ENCODE measurements around the gene ZNF117. TPM values are rescaled to one million over a fixed set of nuclear protein-coding genes. Genes with fewer than 3 reads are reported as not detected.
"Not testable (repeated sequence)": the region's sequence is repeated elsewhere in the genome, so short reads cannot be mapped to it uniquely, and the experiment has no call there.

ZNF117 gene
- total RNA-seq, 1 donor from 2014 or later: 3.1 TPM

DNA sequence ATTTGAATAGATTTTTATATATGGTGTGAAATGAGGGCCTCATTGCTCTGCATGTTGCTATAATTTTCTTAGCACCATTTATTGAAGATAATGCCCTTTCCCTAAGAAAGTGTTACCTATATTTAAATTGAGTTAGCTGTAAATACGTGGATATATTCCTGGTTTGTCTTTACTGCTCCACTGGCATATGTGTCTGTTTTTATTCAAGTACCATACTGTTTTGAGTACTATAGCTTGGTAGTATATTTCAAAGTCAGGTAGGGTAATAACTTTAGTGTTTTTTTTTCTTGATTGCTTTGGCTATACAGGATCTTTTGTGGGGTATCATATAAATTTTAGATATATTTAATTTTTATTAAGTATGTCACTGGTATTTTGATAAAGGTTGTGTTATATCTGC, 56.4 kb downstream of the ZNF117 start:
- Mint-ChIP-seq H3K36me3 (ENCODE audit: low read depth) (peaks cover 10% of the 10 kb centered on the region), H3K4me3 (no peak overlapping the region), H3K27ac (no peak overlapping the region), H3K9me3 (peaks cover 30% of the 10 kb centered on the region), H3K4me1 (ENCODE audit: low read depth) (no peaks in the 10 kb centered on the region), H3K27me3 (ENCODE audit: insufficient read depth) (no peaks in the 10 kb centered on the region)
- intact Hi-C loops (cut with micrococcal nuclease): no loop called here
- no peak for DNase-seq (ENCODE audit: low spot score)

DNA sequence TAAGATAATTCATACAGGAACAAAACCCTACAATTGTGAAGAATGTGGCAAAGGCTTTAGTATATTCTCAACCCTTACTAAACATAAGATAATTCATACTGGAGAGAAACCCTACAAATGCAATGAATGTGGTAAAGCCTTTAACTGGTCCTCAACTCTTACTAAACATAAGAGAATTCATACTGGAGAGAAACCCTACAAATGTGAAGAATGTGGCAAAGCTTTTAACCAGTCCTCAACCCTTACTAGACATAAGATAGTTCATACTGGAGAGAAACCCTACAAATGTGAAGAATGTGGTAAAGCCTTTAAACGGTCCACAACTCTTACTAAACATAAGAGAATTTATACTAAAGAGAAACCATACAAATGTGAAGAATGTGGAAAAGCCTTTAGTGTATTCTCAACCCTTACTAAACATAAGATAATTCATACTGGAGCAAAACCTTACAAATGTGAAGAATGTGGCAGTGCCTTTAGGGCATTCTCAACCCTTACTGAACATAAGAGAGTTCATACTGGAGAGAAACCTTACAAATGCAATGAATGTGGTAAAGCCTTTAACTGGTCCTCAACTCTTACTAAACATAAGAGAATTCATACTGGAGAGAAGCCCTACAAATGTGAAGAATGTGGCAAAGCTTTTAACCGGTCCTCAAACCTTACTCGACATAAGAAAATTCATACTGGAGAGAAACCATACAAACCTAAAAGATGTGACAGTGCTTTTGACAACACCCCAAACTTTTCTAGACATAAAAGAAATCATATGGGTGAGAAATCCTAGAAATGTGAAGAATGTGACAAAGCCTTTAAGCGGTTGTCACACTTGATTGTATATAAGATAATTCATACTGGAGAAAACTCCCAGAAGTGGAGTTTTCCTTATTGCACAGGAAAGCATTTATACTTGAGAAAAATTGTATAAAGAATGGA, 62.3 kb downstream of the ZNF117 start:
- DNase-seq (ENCODE audit: low spot score); H3K4me3 Mint-ChIP-seq; H3K27ac Mint-ChIP-seq; H3K27me3 Mint-ChIP-seq (ENCODE audit: insufficient read depth); H3K4me1 Mint-ChIP-seq (ENCODE audit: low read depth); intact Hi-C loops (cut with micrococcal nuclease): not testable (repeated sequence)
- Mint-ChIP-seq H3K36me3 (ENCODE audit: low read depth) (peaks cover 51% of the 10 kb centered on the region), H3K9me3 (peaks cover 51% of the 10 kb centered on the region)

Other genes with a start within 250 kb of the ZNF117 start
- gene ZNF138, start 196.6 kb downstream of the ZNF117 start, total RNA-seq: 7.7 and 7.9 TPM in 2 replicates
- 8.5 and 9.3 TPM in 2 replicates for gene ZNF273, start 87.8 kb downstream of the ZNF117 start, total RNA-seq
- gene ERV3-1, start 15.7 kb upstream of the ZNF117 start, total RNA-seq: 6.7 and 8.7 TPM in 2 replicates